ENCODE data around the gene RD3L.

Gene RD3L

GRCh38 chr14:103974575-103974974 is 32.2 kb upstream of the RD3L start:
- no peak for DNase-seq (ENCODE audit: low read depth)
- no peak for TF ChIP-seq MYC (IDR thresholded peaks at IDR 0.05; ENCODE audit: low read depth, low read length)
- TF ChIP-seq MAX (IDR thresholded peaks at IDR 0.05; ENCODE audit: low read depth, low read length), result no peak
- no peak for TF ChIP-seq POLR2A (IDR thresholded peaks at IDR 0.05; ENCODE audit: extremely low read depth, insufficient read length)
- no peak for TF ChIP-seq CTCF (IDR thresholded peaks at IDR 0.05; ENCODE audit: low read depth, low read length)
- no peak overlapping the region for H3K4me3 ChIP-seq (ENCODE audit: low read depth, low read length)

- DNase-seq (ENCODE audit: low read depth), result no peak
- H3K4me3 ChIP-seq (ENCODE audit: low read depth, low read length), result no peak overlapping the region
- TF ChIP-seq MYC (IDR thresholded peaks at IDR 0.05; ENCODE audit: low read depth, low read length) (no peak), POLR2A (IDR thresholded peaks at IDR 0.05; ENCODE audit: extremely low read depth, insufficient read length) (no peak), CTCF (IDR thresholded peaks at IDR 0.05; ENCODE audit: low read depth, low read length) (no peak), MAX (IDR thresholded peaks at IDR 0.05; ENCODE audit: low read depth, low read length) (no peak)
These were observed 31.0 kb upstream of the RD3L start for GRCh38 chr14:103973354-103973753.

- H3K4me3 ChIP-seq (ENCODE audit: low read depth, low read length), result no peak overlapping the region
- no peak for DNase-seq (ENCODE audit: low read depth)
- no peak for TF ChIP-seq CTCF (IDR thresholded peaks at IDR 0.05; ENCODE audit: low read depth, low read length)
- TF ChIP-seq MYC (IDR thresholded peaks at IDR 0.05; ENCODE audit: low read depth, low read length), result no peak
- TF ChIP-seq MAX (IDR thresholded peaks at IDR 0.05; ENCODE audit: low read depth, low read length), result no peak
- no peak for TF ChIP-seq POLR2A (IDR thresholded peaks at IDR 0.05; ENCODE audit: extremely low read depth, insufficient read length)
These were observed 27.6 kb upstream of the RD3L start for GRCh38 chr14:103969961-103970360.

GRCh38 chr14:103966631-103967030 is 24.3 kb upstream of the RD3L start:
- no peak for TF ChIP-seq CTCF (IDR thresholded peaks at IDR 0.05; ENCODE audit: low read depth, low read length)
- no peak for TF ChIP-seq MAX (IDR thresholded peaks at IDR 0.05; ENCODE audit: low read depth, low read length)
- TF ChIP-seq MYC (IDR thresholded peaks at IDR 0.05; ENCODE audit: low read depth, low read length), result no peak
- TF ChIP-seq POLR2A (IDR thresholded peaks at IDR 0.05; ENCODE audit: extremely low read depth, insufficient read length), result no peak
- H3K4me3 ChIP-seq (ENCODE audit: low read depth, low read length), result no peak overlapping the region
- no peak for DNase-seq (ENCODE audit: low read depth)

- no peak overlapping the region for H3K4me3 ChIP-seq (ENCODE audit: low read depth, low read length)
- no peak for TF ChIP-seq MAX (IDR thresholded peaks at IDR 0.05; ENCODE audit: low read depth, low read length)
- no peak for TF ChIP-seq MYC (IDR thresholded peaks at IDR 0.05; ENCODE audit: low read depth, low read length)
- TF ChIP-seq CTCF (IDR thresholded peaks at IDR 0.05; ENCODE audit: low read depth, low read length), result no peak
- no peak for TF ChIP-seq POLR2A (IDR thresholded peaks at IDR 0.05; ENCODE audit: extremely low read depth, insufficient read length)
- DNase-seq (ENCODE audit: low read depth), result no peak
These were observed 19.7 kb upstream of the RD3L start for GRCh38 chr14:103961928-103962578.
